Loucy (cell line): ENCODE data around the gene PODXL2.

Source experiments
- H2AFZ ChIP-seq: fragments of 200-600 bp; sonication (generic); 2 replicates; pipeline ENCODE4 v1.6.0; 2016; ENCODE audit warnings: antibody characterized with exemption, mild to moderate bottlenecking, low read length, moderate library complexity
- H3F3A ChIP-seq: fragments of 200-600 bp; 2 replicates; pipeline ENCODE4 v1.6.0; 2016; ENCODE audit warnings: antibody characterized with exemption, low read depth, mild to moderate bottlenecking
- H3K27me3 ChIP-seq: fragments of 200-600 bp; sonication (generic); 2 replicates; pipeline ENCODE4 v1.6.1; 2014; ENCODE audit warnings: low read length, mild to moderate bottlenecking; ENCODE audit not compliant: insufficient read depth, poor library complexity, severe bottlenecking
- H3K36me3 ChIP-seq: fragments of 200-600 bp; sonication (generic); 2 replicates; pipeline ENCODE4 v1.6.1; 2016; ENCODE audit warnings: low read length; ENCODE audit not compliant: insufficient read depth
- H3K4me1 ChIP-seq: fragments of 200-600 bp; sonication (generic); 2 replicates; pipeline ENCODE4 v1.5.1; 2014; ENCODE audit warnings: low read length, mild to moderate bottlenecking; ENCODE audit not compliant: insufficient read depth, poor library complexity, severe bottlenecking
- H3K4me2 ChIP-seq: fragments of 200-600 bp; sonication (generic); 2 replicates; pipeline ENCODE4 v1.6.0; 2014; ENCODE audit warnings: antibody characterized with exemption, low read length, low read depth, mild to moderate bottlenecking; ENCODE audit not compliant: poor library complexity, severe bottlenecking
- H3K4me3 ChIP-seq: fragments of 200-600 bp; sonication (generic); 2 replicates; pipeline ENCODE4 v1.5.1; 2014; ENCODE audit warnings: low read length, mild to moderate bottlenecking, mixed read lengths; ENCODE audit not compliant: poor library complexity, severe bottlenecking
- H3K79me2 ChIP-seq: fragments of 200-600 bp; sonication (generic); 2 replicates; pipeline ENCODE4 v1.6.1; 2014; ENCODE audit warnings: low read length; ENCODE audit not compliant: insufficient read depth
- H3K9ac ChIP-seq: fragments of 200-600 bp; sonication (generic); 2 replicates; pipeline ENCODE4 v1.6.0; 2014; ENCODE audit warnings: mild to moderate bottlenecking, low read depth, low read length, moderate library complexity; ENCODE audit not compliant: poor library complexity, severe bottlenecking
- H3K9me2 ChIP-seq: fragments of 200-600 bp; sonication (generic); replicated peaks from 2 replicates; pipeline ENCODE4 v1.6.1; 2016; ENCODE audit warnings: low read depth, low read length, mixed read lengths
- H3K9me3 ChIP-seq: fragments of 200-600 bp; sonication (generic); 2 replicates; pipeline ENCODE4 v1.6.1; 2014; ENCODE audit warnings: mild to moderate bottlenecking, antibody characterized with exemption, low read length, low read depth; ENCODE audit not compliant: insufficient read depth
- H4K20me1 ChIP-seq: fragments of 200-600 bp; sonication (generic); 2 replicates; pipeline ENCODE4 v1.6.0; 2014; ENCODE audit warnings: antibody characterized with exemption, low read length, mild to moderate bottlenecking; ENCODE audit not compliant: insufficient read depth, poor library complexity, severe bottlenecking
- CTCF ChIP-seq: fragments of 200-600 bp; sonication (generic); conservative IDR thresholded peaks from 2 replicates; pipeline ENCODE4 v1.5.1; 2014; ENCODE audit warnings: mild to moderate bottlenecking, antibody characterized with exemption, low read length
- EZH2phosphoT487 ChIP-seq: fragments of 200-600 bp; IDR thresholded peaks from 2 replicates; pipeline ENCODE4 v1.6.1; 2018; ENCODE audit warnings: antibody characterized with exemption, mild to moderate bottlenecking, moderate library complexity, borderline replicate concordance

PODXL2 gene

GRCh38 chr3:127624063-127624462 lies 4.9 kb upstream of the PODXL2 start:
- Histone ChIP-seq H3K27me3 (no peaks in the 10 kb centered on the region), H3K79me2 (no peaks in the 10 kb centered on the region), H2AFZ (no peak overlapping the region), H3F3A (no peaks in the 10 kb centered on the region), H3K9ac (no peak overlapping the region), H3K4me2 (no peak overlapping the region), H4K20me1 (peaks cover 5% of the 10 kb centered on the region), H3K36me3 (peaks cover 43% of the 10 kb centered on the region; the same call in 1 of the 2 replicates), H3K9me3 (no peaks in the 10 kb centered on the region), H3K4me1 (peaks cover 4% of the 10 kb centered on the region), H3K9me2 (no peaks in the 10 kb centered on the region), H3K4me3 (no peak overlapping the region)
- TF ChIP-seq EZH2phosphoT487 (no peak), CTCF (no peak)

DNA sequence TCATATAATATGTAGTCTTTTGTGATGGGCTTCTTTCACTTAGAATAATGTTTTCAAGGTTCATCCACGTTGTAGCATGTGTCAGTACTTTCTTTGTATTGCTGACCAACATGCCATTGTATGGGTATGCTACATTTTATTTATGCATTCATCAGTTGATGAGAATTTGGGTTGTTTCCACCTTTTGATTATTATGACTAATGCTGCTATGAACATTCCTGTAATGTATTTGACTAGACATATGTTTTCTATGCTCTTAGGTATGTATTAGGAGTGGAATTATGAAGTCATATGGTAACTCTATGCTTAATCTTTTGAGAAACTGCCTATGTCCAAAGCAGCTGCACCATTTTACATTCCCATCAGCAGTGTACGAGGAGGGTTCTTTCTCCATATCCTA lies 3.2 kb upstream of the PODXL2 start:
- Histone ChIP-seq H3K27me3 (no peaks in the 10 kb centered on the region), H4K20me1 (peaks cover 5% of the 10 kb centered on the region), H3F3A (no peaks in the 10 kb centered on the region), H3K4me1 (peaks cover 4% of the 10 kb centered on the region), H3K36me3 (peaks cover 27% of the 10 kb centered on the region; the same call in 1 of the 2 replicates), H3K4me2 (no peak overlapping the region), H2AFZ (no peak overlapping the region), H3K9ac (no peak overlapping the region), H3K4me3 (no peak overlapping the region), H3K79me2 (no peaks in the 10 kb centered on the region), H3K9me2 (no peaks in the 10 kb centered on the region), H3K9me3 (no peaks in the 10 kb centered on the region)
- no peak for TF ChIP-seq CTCF
- TF ChIP-seq EZH2phosphoT487: no peak

DNA sequence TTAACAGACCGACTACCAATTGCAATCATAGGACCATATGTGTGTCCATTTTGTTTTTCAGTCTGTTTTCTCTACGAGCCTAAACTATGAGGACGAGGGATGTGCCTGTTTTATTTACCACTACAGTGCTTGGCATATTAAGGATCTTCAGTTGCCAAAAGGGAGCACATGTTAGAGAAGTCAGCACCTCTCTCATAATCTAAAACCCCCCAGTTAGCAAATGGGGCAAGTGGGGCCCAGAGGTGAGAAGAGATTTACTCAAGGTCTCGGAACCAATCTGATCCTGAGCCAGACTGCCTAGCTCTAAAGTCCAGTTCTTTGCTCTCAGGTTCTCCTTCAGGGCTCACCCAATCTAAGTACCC lies 578 bp upstream of the PODXL2 start:
- TF ChIP-seq EZH2phosphoT487 (no peak), CTCF (no peak)
- Histone ChIP-seq H3K79me2 (no peaks in the 10 kb centered on the region), H3K4me3 (no peak overlapping the region), H4K20me1 (no peaks in the 10 kb centered on the region), H3K36me3 (peaks cover under 1% of the 10 kb centered on the region; the same call in 1 of the 2 replicates), H3K4me1 (peaks cover 4% of the 10 kb centered on the region), H2AFZ (no peak overlapping the region), H3F3A (no peaks in the 10 kb centered on the region), H3K9me2 (no peaks in the 10 kb centered on the region), H3K4me2 (no peak overlapping the region), H3K9ac (no peak overlapping the region), H3K27me3 (no peaks in the 10 kb centered on the region), H3K9me3 (no peaks in the 10 kb centered on the region)
